SK-N-SH treated with all-trans-retinoic acid at 6 μM for 48 hours (cell line): ENCODE data around the gene ARTN.

Experiments used
- ATAC-seq: fragments of 200-7000 bp; cut with Tn5 transposase; 3 replicates; pipeline ENCODE4 v1.9.1; 2020; ENCODE audit warnings: mild to moderate bottlenecking, moderate library complexity
- ARNTL ChIP-seq: fragments of 450-650 bp; formaldehyde crosslinking; IDR thresholded peaks from 2 replicates; pipeline ENCODE4 v1.5.0; 2020; ENCODE audit warnings: low read depth, mild to moderate bottlenecking, moderate library complexity, borderline replicate concordance
- CREB5 ChIP-seq: fragments of 250-450 bp; sonication (Bioruptor Pico); IDR thresholded peaks from 2 replicates; pipeline ENCODE4 v1.5.1; 2020; ENCODE audit warnings: low read depth, mild to moderate bottlenecking, moderate library complexity
- CSDC2 ChIP-seq: fragments of 250-450 bp; sonication (Bioruptor Pico); IDR thresholded peaks from 2 replicates; pipeline ENCODE4 v1.5.0; 2020; ENCODE audit warnings: mild to moderate bottlenecking, moderate library complexity
- CSRNP3 ChIP-seq: fragments of 250-450 bp; sonication (Bioruptor Pico); IDR thresholded peaks from 2 replicates; pipeline ENCODE4 v1.5.1; 2021; ENCODE audit warnings: mild to moderate bottlenecking, moderate library complexity
- ESRRG ChIP-seq: fragments of 250-450 bp; sonication (Bioruptor Pico); IDR thresholded peaks from 2 replicates; pipeline ENCODE4 v1.6.1; 2021; ENCODE audit warnings: mild to moderate bottlenecking
- GLIS3 ChIP-seq: fragments of 250-450 bp; sonication (Bioruptor Pico); IDR thresholded peaks from 2 replicates; pipeline ENCODE4 v1.5.0; 2020; ENCODE audit warnings: mild to moderate bottlenecking, moderate library complexity
- OSR1 ChIP-seq: fragments of 250-450 bp; sonication (Bioruptor Pico); IDR thresholded peaks from 2 replicates; pipeline ENCODE4 v1.8.0; 2022; ENCODE audit warnings: moderate library complexity, mild to moderate bottlenecking, inconsistent platforms
- PATZ1 ChIP-seq: fragments of 250-450 bp; sonication (Bioruptor Pico); IDR thresholded peaks from 2 replicates; pipeline ENCODE4 v1.8.0; 2020; ENCODE audit warnings: mild to moderate bottlenecking, moderate library complexity, borderline replicate concordance
- RARB ChIP-seq: fragments of 250-450 bp; sonication (Bioruptor Pico); IDR thresholded peaks from 2 replicates; pipeline ENCODE4 v1.8.0; 2021; ENCODE audit warnings: mild to moderate bottlenecking, moderate library complexity
- SNAI2 ChIP-seq: fragments of 250-450 bp; sonication (Bioruptor Pico); IDR thresholded peaks from 2 replicates; pipeline ENCODE4 v1.5.0; 2020; ENCODE audit warnings: mild to moderate bottlenecking, moderate library complexity
- TCF4 ChIP-seq: fragments of 250-450 bp; sonication (Bioruptor Pico); IDR thresholded peaks from 2 replicates; pipeline ENCODE4 v1.8.0; 2021; ENCODE audit warnings: mild to moderate bottlenecking, moderate library complexity, borderline replicate concordance
- TOX ChIP-seq: fragments of 250-450 bp; sonication (Bioruptor Pico); IDR thresholded peaks from 2 replicates; pipeline ENCODE4 v1.8.0; 2021; ENCODE audit warnings: mild to moderate bottlenecking, moderate library complexity, borderline replicate concordance
- ZC3H10 ChIP-seq: fragments of 250-450 bp; sonication (Bioruptor Pico); IDR thresholded peaks from 2 replicates; pipeline ENCODE4 v1.5.1; 2021; ENCODE audit warnings: mild to moderate bottlenecking, moderate library complexity
- ZFP3 ChIP-seq: fragments of 250-450 bp; sonication (Bioruptor Pico); IDR thresholded peaks from 2 replicates; pipeline ENCODE4 v1.5.0; 2020; ENCODE audit warnings: mild to moderate bottlenecking, moderate library complexity
- ZFP30 ChIP-seq: fragments of 450-650 bp; formaldehyde crosslinking; IDR thresholded peaks from 2 replicates; pipeline ENCODE4 v1.5.0; 2022; ENCODE audit warnings: mild to moderate bottlenecking, moderate library complexity
- ZNF70 ChIP-seq: fragments of 450-650 bp; formaldehyde crosslinking; IDR thresholded peaks from 2 replicates; pipeline ENCODE4 v1.5.0; 2020; ENCODE audit warnings: mild to moderate bottlenecking, moderate library complexity
- ZNF8 ChIP-seq: fragments of 450-650 bp; formaldehyde crosslinking; IDR thresholded peaks from 2 replicates; pipeline ENCODE4 v1.5.0; 2020; ENCODE audit warnings: mild to moderate bottlenecking, moderate library complexity

Gene ARTN

GRCh38 chr1:43963006-43963405 is 29.4 kb downstream of the ARTN start:
- no peak for ATAC-seq
- TF ChIP-seq ZC3H10 (CRISPR knock-in tag) (no peak), GLIS3 (CRISPR knock-in tag) (no peak), ARNTL (CRISPR knock-in tag) (no peak), RARB (CRISPR knock-in tag) (no peak), CSRNP3 (CRISPR knock-in tag) (no peak), ZFP30 (CRISPR knock-in tag) (no peak), ZFP3 (CRISPR knock-in tag) (no peak), OSR1 (CRISPR knock-in tag) (no peak), ZNF70 (CRISPR knock-in tag) (no peak), PATZ1 (CRISPR knock-in tag) (no peak)

- ATAC-seq = no peak
- no peak for TF ChIP-seq ARNTL (CRISPR knock-in tag)
- TF ChIP-seq ZFP3 (CRISPR knock-in tag) = no peak
- no peak for TF ChIP-seq CSRNP3 (CRISPR knock-in tag)
- TF ChIP-seq CREB5 (CRISPR knock-in tag) = no peak
- no peak for TF ChIP-seq PATZ1 (CRISPR knock-in tag)
- TF ChIP-seq CSDC2 (CRISPR knock-in tag) = no peak
- no peak for TF ChIP-seq OSR1 (CRISPR knock-in tag)
- TF ChIP-seq TCF4 (CRISPR knock-in tag) = no peak
- TF ChIP-seq ZC3H10 (CRISPR knock-in tag) = no peak
- no peak for TF ChIP-seq ZNF70 (CRISPR knock-in tag)
- TF ChIP-seq TOX (CRISPR knock-in tag) = no peak
- TF ChIP-seq ZFP30 (CRISPR knock-in tag) = no peak
Observed at GRCh38 chr1:43963890-43964289, 30.3 kb downstream of the ARTN start.

GRCh38 chr1:43965316-43965715 is 31.7 kb downstream of the ARTN start:
- TF ChIP-seq TOX (CRISPR knock-in tag) = no peak
- no peak for TF ChIP-seq ZNF70 (CRISPR knock-in tag)
- TF ChIP-seq SNAI2 = no peak
- TF ChIP-seq ESRRG (CRISPR knock-in tag) = no peak
- TF ChIP-seq CSRNP3 (CRISPR knock-in tag) = no peak
- TF ChIP-seq ZNF8 (CRISPR knock-in tag) = no peak
- TF ChIP-seq ZFP30 (CRISPR knock-in tag) = no peak
- no peak for TF ChIP-seq GLIS3 (CRISPR knock-in tag)
- TF ChIP-seq, all 23 proteins: peak for 0
- ATAC-seq = no peak
